ENCODE data around the gene CDCA8.

The CDCA8 gene

DNA sequence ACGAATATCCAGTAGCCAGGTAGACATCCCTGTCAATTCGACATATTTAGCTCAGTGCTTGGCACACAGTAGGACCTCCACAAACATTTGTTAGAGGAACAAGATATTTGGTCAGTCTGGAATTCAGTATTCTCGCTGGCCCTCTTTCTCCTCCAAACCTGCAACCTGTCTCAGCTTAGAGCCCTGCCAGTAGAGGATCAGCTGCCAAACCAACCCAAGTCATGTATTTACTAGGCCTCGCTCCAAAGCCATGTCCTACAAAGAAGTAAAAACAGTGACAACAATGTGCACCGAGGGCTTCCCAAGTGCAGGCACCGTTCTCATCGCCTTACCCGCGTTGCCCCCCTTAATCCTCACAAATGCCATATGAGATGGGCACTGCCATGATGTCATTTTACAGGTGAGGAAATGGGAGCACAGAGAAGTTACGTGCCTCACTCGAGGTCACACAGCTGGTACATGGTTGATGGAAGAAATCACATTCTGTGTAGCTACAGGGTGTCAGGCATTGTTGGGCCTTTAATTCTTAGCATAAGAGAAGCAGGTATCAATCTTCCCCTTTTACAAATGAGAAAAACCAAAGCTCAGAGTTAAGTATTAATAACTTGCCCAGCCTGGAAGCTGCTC, 26.0 kb upstream of the CDCA8 start:
- TF ChIP-seq POLR2AphosphoS5 (IDR thresholded peaks at IDR 0.05; ENCODE audit: borderline replicate concordance, low read depth, low read length), result no peak
- no peak for TF ChIP-seq FOXP2 (optimal IDR thresholded peaks at IDR 0.05; ENCODE audit: control extremely low read depth, extremely low read length, insufficient read depth)
- TF ChIP-seq EZH2 (IDR thresholded peaks at IDR 0.05), result no peak
- H3K9ac ChIP-seq (ENCODE audit: insufficient read length), result no peak overlapping the region
- H3K9me3 ChIP-seq (ENCODE audit: low read depth, low read length), result no peaks in the 10 kb centered on the region
- DNase-seq (ENCODE audit: low read depth, low spot score), result no peak
- H3K27ac ChIP-seq, result no peak overlapping the region
- no peaks in the 10 kb centered on the region for H3K36me3 ChIP-seq (ENCODE audit: insufficient read depth, low read length)
- H3K4me3 ChIP-seq, result no peak overlapping the region

DNA sequence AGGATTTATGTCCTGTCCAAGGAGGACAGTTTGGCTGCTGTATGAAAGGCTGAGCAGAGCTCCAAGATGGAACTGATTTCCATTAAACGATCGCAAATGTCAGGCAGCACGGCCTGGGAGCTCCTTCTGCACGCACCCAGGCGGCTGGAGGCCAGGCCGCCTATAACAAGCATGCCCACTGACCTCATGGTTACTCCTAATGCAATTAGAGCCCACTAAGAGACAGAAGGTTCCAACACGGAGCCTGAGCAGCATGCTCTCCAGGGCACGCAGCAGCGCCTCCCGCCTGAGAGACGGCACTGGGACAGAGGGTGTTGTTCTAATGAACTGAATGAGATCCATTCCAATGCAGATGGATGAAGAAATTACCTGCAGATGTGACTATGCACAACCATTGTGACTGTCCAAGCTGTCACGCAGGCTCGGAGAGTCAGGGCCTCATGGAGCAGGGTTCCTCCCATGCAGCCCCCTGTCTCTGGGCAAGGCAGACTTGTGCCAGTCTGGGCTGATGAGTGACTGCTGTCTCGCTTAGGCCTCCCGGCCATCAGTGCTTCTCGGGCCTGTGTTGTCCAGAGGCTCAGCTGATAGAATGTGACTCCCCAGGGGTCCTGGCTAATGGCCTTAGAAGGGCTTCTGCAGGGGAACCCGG, 25.2 kb upstream of the CDCA8 start:
- Histone ChIP-seq H3K9ac (ENCODE audit: insufficient read length) (no peak overlapping the region), H3K4me3 (no peak overlapping the region), H3K27ac (no peak overlapping the region), H3K9me3 (ENCODE audit: low read depth, low read length) (no peaks in the 10 kb centered on the region), H3K36me3 (ENCODE audit: insufficient read depth, low read length) (no peaks in the 10 kb centered on the region)
- TF ChIP-seq POLR2AphosphoS5 (IDR thresholded peaks at IDR 0.05; ENCODE audit: borderline replicate concordance, low read depth, low read length) (no peak), FOXP2 (optimal IDR thresholded peaks at IDR 0.05; ENCODE audit: control extremely low read depth, extremely low read length, insufficient read depth) (no peak), EZH2 (IDR thresholded peaks at IDR 0.05) (no peak)
- no peak for DNase-seq (ENCODE audit: low read depth, low spot score)

DNA sequence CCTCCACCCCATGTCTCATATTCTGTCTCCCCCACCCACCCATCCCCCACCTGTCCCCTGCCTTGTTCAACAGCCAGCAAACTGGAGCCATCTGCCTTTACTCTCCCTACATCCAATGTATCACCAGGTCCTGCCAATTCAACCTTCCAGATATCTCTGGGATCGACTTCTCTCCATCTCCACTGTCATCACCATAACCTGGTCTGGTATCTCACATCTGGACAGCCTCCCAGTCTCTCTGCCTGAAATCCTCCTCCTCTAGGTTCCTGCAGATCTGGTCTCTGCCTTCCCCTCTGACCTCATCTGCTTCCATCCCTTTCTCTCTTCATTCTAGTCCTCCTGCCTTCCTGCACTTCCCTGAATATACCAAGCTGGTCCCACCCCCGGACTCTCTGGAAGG, 22.2 kb upstream of the CDCA8 start:
- Histone ChIP-seq H3K9ac (ENCODE audit: insufficient read length) (no peak overlapping the region), H3K9me3 (ENCODE audit: low read depth, low read length) (no peaks in the 10 kb centered on the region), H3K27ac (no peak overlapping the region), H3K4me3 (no peak overlapping the region), H3K36me3 (ENCODE audit: insufficient read depth, low read length) (no peaks in the 10 kb centered on the region)
- no peak for DNase-seq (ENCODE audit: low read depth, low spot score)
- TF ChIP-seq EZH2 (IDR thresholded peaks at IDR 0.05) (no peak), POLR2AphosphoS5 (IDR thresholded peaks at IDR 0.05; ENCODE audit: borderline replicate concordance, low read depth, low read length) (no peak), FOXP2 (optimal IDR thresholded peaks at IDR 0.05; ENCODE audit: control extremely low read depth, extremely low read length, insufficient read depth) (no peak)

DNA sequence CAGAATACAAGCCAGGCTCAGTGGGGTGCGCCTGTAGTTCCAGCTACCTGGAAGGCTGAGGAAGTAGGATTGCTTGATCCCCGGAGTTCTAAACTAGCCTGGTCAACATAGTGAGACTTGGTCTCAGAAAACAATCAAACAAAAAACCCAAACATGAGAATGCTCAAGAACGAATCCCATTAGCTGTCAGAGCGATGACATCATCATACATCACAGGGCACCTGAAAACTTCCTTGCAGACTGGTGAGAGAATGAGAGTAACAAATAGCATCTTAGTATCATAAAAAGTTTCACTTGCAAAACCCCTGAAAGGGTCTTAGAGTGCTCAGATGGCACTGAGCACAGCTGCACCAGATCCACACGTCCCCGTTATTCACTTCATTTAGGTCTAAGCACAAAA, 21.1 kb upstream of the CDCA8 start:
- no peaks in the 10 kb centered on the region for H3K9me3 ChIP-seq (ENCODE audit: low read depth, low read length)
- TF ChIP-seq EZH2 (IDR thresholded peaks at IDR 0.05) (no peak), FOXP2 (optimal IDR thresholded peaks at IDR 0.05; ENCODE audit: control extremely low read depth, extremely low read length, insufficient read depth) (no peak), POLR2AphosphoS5 (IDR thresholded peaks at IDR 0.05; ENCODE audit: borderline replicate concordance, low read depth, low read length) (no peak)
- H3K36me3 ChIP-seq (ENCODE audit: insufficient read depth, low read length), result no peaks in the 10 kb centered on the region
- no peak overlapping the region for H3K27ac ChIP-seq
- H3K4me3 ChIP-seq, result no peak overlapping the region
- H3K9ac ChIP-seq (ENCODE audit: insufficient read length), result no peak overlapping the region
- no peak for DNase-seq (ENCODE audit: low read depth, low spot score)

DNA sequence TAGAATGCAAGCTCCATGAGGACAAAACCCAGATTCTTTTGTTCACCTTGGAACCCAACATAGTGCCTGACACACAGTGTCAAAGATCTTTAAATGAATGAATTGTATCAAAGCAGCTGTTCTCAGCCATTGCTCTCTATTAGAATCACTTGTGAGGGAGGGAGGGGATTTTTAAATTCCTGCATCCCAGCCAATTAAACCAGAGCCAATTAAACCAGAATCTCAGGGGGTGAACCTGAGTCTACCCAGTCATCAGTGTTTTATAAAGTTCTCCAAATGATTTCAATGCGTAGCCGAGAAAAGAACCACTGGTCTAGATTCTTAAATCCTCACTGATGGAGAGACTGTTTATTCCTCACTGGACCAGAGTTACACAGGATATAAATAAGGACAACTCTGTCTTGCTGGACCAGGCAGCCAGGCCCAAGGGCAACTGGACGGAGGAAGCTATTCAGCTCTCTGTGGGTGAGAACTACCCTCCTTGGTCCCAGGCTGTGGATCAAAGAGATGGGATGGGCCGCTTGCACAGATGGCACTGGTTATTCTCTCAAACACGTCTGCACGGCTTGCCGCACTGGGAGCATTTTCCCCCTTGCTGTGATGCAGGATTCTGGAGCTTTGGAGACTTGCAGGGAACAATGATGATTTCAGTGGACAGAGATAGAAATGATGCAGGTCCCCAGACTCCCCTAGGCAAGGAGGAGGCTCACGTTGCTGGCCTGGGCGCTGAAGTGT, 20.0 kb upstream of the CDCA8 start:
- H3K27ac ChIP-seq, result no peak overlapping the region
- no peak for TF ChIP-seq EZH2 (IDR thresholded peaks at IDR 0.05)
- TF ChIP-seq POLR2AphosphoS5 (IDR thresholded peaks at IDR 0.05; ENCODE audit: borderline replicate concordance, low read depth, low read length), result no peak
- TF ChIP-seq FOXP2 (optimal IDR thresholded peaks at IDR 0.05; ENCODE audit: control extremely low read depth, extremely low read length, insufficient read depth), result no peak
- no peaks in the 10 kb centered on the region for H3K9me3 ChIP-seq (ENCODE audit: low read depth, low read length)
- H3K9ac ChIP-seq (ENCODE audit: insufficient read length), result no peak overlapping the region
- no peaks in the 10 kb centered on the region for H3K36me3 ChIP-seq (ENCODE audit: insufficient read depth, low read length)
- no peak overlapping the region for H3K4me3 ChIP-seq
- DNase-seq (ENCODE audit: low read depth, low spot score), result no peak

DNA sequence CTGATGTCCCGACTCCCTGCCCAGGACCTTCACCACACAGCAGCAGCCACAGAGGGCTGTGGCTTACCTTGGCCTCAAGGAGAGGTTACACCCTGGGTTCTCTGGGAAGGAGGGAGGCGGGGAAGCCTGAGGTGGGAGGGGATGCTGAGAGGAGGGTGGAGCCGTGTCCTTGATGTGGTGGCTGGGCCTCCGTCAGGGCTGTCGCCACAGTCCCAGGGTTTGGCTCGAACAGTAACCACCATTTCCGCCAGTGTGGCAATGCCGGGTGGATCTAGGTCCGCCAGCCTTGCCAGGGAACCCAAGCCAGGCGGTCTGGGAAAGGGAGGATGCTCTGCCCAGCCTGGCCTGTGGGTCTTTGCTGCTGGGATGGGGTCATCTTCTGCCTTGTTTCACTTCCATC, 18.4 kb upstream of the CDCA8 start:
- no peak overlapping the region for H3K27ac ChIP-seq
- H3K9ac ChIP-seq (ENCODE audit: insufficient read length), result no peak overlapping the region
- TF ChIP-seq POLR2AphosphoS5 (IDR thresholded peaks at IDR 0.05; ENCODE audit: borderline replicate concordance, low read depth, low read length), result no peak
- TF ChIP-seq EZH2 (IDR thresholded peaks at IDR 0.05), result no peak
- TF ChIP-seq FOXP2 (optimal IDR thresholded peaks at IDR 0.05; ENCODE audit: control extremely low read depth, extremely low read length, insufficient read depth), result no peak
- DNase-seq (ENCODE audit: low read depth, low spot score), result no peak
- no peaks in the 10 kb centered on the region for H3K36me3 ChIP-seq (ENCODE audit: insufficient read depth, low read length)
- no peaks in the 10 kb centered on the region for H3K9me3 ChIP-seq (ENCODE audit: low read depth, low read length)
- no peak overlapping the region for H3K4me3 ChIP-seq

DNA sequence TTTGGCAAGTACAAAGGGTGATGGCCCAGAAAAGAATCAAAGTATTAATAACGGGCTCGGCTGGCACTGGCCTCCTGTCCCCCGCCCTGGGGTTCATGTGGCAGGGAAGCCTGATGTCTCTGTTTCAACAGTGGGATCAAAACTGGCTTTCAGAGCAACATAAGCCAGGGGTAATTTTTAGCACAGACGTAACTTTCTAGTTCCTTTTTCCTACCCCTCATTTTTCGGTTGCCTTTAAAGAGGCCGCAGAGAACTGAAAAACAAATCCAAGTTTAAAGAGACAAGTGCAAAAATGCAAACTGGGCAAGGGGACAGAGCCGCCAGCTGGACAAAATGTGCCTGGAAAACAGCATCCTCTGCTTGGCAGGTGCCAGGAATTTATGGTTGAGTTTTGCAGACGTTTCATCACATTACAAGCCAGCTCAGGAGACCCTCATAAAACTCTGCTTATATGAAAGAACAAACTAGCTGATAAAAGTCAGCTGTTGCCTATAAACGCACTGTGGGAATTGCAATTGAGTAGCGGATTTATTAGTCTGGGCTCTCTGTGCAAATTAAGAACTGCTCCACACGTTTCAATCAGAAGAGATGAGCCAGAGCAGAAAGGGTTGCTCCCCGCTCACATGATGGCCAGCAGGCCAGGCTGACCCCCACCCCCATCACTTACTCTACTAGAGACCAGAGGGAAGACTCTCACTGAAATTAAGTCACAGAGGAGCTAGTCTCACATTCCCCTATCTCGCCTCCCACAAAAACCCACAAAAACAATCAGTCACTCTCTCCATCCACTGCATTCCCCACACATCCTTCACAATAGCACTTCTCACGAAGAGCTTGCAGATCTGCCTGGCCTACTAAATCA, 15.8 kb upstream of the CDCA8 start:
- TF ChIP-seq FOXP2 (optimal IDR thresholded peaks at IDR 0.05; ENCODE audit: control extremely low read depth, extremely low read length, insufficient read depth), result no peak
- no peak for TF ChIP-seq EZH2 (IDR thresholded peaks at IDR 0.05)
- no peak for TF ChIP-seq POLR2AphosphoS5 (IDR thresholded peaks at IDR 0.05; ENCODE audit: borderline replicate concordance, low read depth, low read length)
- peaks cover 6% of the 10 kb centered on the region; the same call in 1 of the 2 replicates for H3K36me3 ChIP-seq (ENCODE audit: insufficient read depth, low read length)
- H3K9ac ChIP-seq (ENCODE audit: insufficient read length), result no peak overlapping the region
- H3K4me3 ChIP-seq, result no peak overlapping the region
- no peak for DNase-seq (ENCODE audit: low read depth, low spot score)
- H3K27ac ChIP-seq, result no peak overlapping the region
- H3K9me3 ChIP-seq (ENCODE audit: low read depth, low read length), result no peaks in the 10 kb centered on the region

DNA sequence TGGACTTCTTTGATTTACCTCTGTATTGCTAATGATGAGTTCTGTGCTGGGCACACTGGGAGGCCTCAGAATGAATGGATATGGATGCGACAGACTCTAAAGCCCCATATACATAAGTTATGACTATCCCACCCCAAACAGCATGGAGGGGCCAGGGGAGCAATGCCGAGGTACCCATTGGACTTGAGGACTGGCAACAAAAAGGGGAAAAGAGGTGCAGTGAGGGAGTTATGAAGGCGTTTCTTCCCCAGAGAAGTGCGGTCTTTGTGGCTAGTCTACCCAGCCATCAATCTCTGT, 15.2 kb upstream of the CDCA8 start:
- H3K9me3 ChIP-seq (ENCODE audit: low read depth, low read length), result no peaks in the 10 kb centered on the region
- DNase-seq (ENCODE audit: low read depth, low spot score), result no peak
- no peak overlapping the region for H3K4me3 ChIP-seq
- TF ChIP-seq POLR2AphosphoS5 (IDR thresholded peaks at IDR 0.05; ENCODE audit: borderline replicate concordance, low read depth, low read length) (no peak), EZH2 (IDR thresholded peaks at IDR 0.05) (no peak), FOXP2 (optimal IDR thresholded peaks at IDR 0.05; ENCODE audit: control extremely low read depth, extremely low read length, insufficient read depth) (no peak)
- no peak overlapping the region for H3K27ac ChIP-seq
- peaks cover 7% of the 10 kb centered on the region for H3K36me3 ChIP-seq (ENCODE audit: insufficient read depth, low read length)
- H3K9ac ChIP-seq (ENCODE audit: insufficient read length), result no peak overlapping the region
